Measurements from ENCODE around the gene SRP68. TPM values are rescaled to one million over a fixed set of nuclear protein-coding genes. Genes with fewer than 3 reads are reported as not detected.

The SRP68 gene
- total and polyA plus RNA-seq, 2 donors from 2014 or later = 52.7 to 68.1 TPM

DNA sequence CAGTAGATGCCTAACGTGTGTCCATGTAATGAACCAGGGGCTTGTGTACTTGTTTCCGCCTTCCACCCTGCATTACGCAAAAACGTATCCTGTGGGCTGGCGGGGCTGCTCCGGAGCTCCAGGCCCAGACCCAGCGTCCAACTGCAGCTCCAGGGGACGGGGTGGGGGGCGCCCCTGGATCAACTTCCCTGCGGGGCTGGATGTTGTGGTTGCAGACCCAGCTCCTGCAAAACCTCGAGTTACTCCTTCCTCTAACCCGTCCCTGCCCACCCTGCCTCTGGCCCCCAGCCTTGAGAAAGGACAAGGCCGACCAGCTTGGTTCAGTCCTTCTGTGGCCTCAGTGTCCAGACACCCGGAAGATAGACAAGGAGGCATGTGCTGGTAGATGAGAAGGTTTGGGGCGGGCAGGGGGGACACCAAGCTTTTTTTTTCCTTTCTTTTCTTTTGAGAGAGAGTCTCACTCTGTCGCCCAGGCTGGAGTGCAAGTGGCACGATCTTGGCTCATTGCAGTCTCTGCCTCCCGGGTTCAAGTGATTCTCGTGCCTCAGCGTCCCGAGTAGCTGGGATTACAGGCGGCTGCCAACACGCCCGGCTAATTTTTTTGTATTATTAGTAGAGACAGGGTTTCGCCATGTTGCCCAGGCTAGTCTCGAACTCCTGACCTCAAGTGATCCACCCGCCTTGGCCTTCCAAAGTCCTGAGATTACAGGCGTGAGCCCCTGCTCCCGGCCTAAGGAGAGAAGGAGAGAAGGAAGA lies 32.0 kb upstream of the SRP68 start:
- no peak for FAIRE-seq
- H3K9ac ChIP-seq (ENCODE audit: low read length in 3 of 3) = peak overlapping the region; percentile 0 to 79 (median 6)
- no peak for DNase-seq
- peak overlapping the region; percentile 43 to 77 for H3K27ac ChIP-seq (ENCODE audit: low read depth in 2 of 2, low read length in 2 of 2)
- H3K4me1 ChIP-seq (ENCODE audit: control insufficient read depth in 2 of 3, insufficient read depth in 2 of 3, low read depth in 1 of 3, low read length in 3 of 3) = peaks cover 0 to 11% (median 0%) of the 10 kb centered on the region in 3 donors
- intact Hi-C loops (cut with DNase I) = no loop called here
- no peaks in the 10 kb centered on the region for H3K27me3 ChIP-seq (ENCODE audit: control insufficient read depth, insufficient read depth, low read length)
- peak overlapping the region; percentile 75 to 96 (median 95) for H3K4me3 ChIP-seq (ENCODE audit: low read length in 3 of 3)
- TF ChIP-seq, protein P1, sequence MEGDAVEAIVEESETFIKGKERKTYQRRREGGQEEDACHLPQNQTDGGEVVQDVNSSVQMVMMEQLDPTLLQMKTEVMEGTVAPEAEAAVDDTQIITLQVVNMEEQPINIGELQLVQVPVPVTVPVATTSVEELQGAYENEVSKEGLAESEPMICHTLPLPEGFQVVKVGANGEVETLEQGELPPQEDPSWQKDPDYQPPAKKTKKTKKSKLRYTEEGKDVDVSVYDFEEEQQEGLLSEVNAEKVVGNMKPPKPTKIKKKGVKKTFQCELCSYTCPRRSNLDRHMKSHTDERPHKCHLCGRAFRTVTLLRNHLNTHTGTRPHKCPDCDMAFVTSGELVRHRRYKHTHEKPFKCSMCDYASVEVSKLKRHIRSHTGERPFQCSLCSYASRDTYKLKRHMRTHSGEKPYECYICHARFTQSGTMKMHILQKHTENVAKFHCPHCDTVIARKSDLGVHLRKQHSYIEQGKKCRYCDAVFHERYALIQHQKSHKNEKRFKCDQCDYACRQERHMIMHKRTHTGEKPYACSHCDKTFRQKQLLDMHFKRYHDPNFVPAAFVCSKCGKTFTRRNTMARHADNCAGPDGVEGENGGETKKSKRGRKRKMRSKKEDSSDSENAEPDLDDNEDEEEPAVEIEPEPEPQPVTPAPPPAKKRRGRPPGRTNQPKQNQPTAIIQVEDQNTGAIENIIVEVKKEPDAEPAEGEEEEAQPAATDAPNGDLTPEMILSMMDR (IDR thresholded peaks at IDR 0.05; ENCODE audit: borderline replicate concordance, extremely low read depth, insufficient read depth) = no peak
- no peaks in the 10 kb centered on the region for H3K9me3 ChIP-seq (ENCODE audit: control insufficient read depth in 2 of 3, insufficient read depth in 1 of 3, low read length in 3 of 3)
- H3K36me3 ChIP-seq (ENCODE audit: control insufficient read depth in 2 of 3, insufficient read depth in 3 of 3, low read length in 3 of 3) = peaks cover 3 to 10% (median 5%) of the 10 kb centered on the region in 3 donors

DNA sequence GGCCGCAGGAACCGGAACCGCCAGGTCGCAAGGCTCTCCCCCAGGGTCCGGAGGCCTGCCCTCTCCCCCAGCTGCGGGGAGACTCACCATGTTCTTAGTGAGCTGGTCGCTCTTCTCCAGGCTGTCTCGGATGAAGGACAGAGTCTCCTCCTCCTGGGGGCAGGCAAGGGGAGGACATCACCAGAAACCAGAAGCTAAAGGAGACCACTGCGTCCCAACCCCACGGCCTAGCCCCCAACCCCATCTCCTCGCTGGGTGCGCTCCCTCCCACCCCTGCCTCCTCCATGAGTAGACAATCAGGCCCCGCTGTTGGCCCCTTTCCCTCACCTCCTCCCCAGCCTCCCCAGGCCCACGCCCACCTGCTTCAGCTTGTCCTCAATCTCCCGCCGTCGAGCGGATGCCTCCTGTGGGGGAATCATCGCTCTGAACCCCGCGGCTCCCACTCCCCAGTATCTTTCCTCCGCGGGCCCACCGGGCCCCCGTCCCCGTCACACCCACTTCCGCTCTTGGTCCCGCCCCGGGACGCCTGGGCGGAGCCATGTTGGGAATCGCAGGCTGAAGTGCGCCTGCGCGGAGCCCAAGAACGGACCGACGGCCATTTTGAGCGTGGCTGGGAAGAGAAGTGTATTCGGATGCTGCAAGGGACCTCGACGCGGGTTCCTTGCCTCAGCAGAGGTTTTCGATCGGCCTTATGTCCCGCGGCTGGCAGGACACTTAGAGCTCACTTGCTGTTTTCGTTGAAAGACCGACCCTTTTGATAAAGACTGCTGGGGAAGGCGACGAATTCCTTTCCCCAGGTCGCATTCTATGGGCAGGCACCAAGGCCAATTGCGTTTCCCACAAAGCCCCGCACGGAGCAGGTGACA lies 31.2 kb upstream of the SRP68 start, which contains the start of gene EXOC7:
Gene EXOC7 (minus strand): TSS at position 514 of the 866 bp plus-strand sequence. CDS start 95 bp downstream, at position 419.
- Histone ChIP-seq H3K4me3 (ENCODE audit: low read length in 3 of 3) (peak within 1 kb of the TSS; percentile 75 to 96 (median 95)), H3K9me3 (ENCODE audit: control insufficient read depth in 2 of 3, insufficient read depth in 1 of 3, low read length in 3 of 3) (no peaks in the 10 kb centered on the region), H3K27ac (ENCODE audit: low read depth in 2 of 2, low read length in 2 of 2) (peak within 1 kb of the TSS; percentile 56 to 77), H3K27me3 (ENCODE audit: control insufficient read depth, insufficient read depth, low read length) (no peaks in the 10 kb centered on the region), H3K9ac (ENCODE audit: low read length in 3 of 3) (peak within 1 kb of the TSS; percentile 58 to 84 (median 79)), H3K36me3 (ENCODE audit: control insufficient read depth in 2 of 3, insufficient read depth in 3 of 3, low read length in 3 of 3) (peaks cover 3 to 11% (median 5%) of the 10 kb centered on the region in 3 donors), H3K4me1 (ENCODE audit: control insufficient read depth in 2 of 3, insufficient read depth in 2 of 3, low read depth in 1 of 3, low read length in 3 of 3) (peaks cover 0 to 11% (median 0%) of the 10 kb centered on the region in 3 donors)
- TF ChIP-seq, protein P1 (IDR thresholded peaks at IDR 0.05; ENCODE audit: borderline replicate concordance, extremely low read depth, insufficient read depth) = no peak
- DNase-seq (peak; percentile 93 to 99 (median 97)), FAIRE-seq (no peak)
- intact Hi-C loops (cut with DNase I) = no loop called here

DNA sequence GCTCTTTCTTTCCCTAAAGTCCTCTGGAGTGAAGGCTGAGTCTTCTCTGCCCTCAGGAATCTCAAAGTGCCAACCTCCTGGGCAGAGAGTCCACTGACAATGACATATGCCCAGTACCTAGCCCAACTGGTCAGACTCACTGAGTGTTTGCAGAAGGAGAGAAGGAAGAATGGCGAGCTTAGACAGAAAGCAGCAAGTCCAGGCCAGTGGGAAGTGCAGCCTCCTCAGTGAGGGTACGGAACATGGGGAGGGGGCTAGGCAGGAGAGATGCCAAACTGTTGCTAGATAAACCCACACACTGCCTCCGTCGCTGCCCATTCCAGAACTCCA lies 30.6 kb upstream of the SRP68 start:
- H3K9me3 ChIP-seq (ENCODE audit: control insufficient read depth in 2 of 3, insufficient read depth in 1 of 3, low read length in 3 of 3) = no peaks in the 10 kb centered on the region
- no peak for FAIRE-seq
- peak overlapping the region; percentile 58 to 84 (median 79) for H3K9ac ChIP-seq (ENCODE audit: low read length in 3 of 3)
- peak overlapping the region; percentile 75 to 96 (median 95) for H3K4me3 ChIP-seq (ENCODE audit: low read length in 3 of 3)
- peaks cover 3 to 14% (median 5%) of the 10 kb centered on the region in 3 donors for H3K36me3 ChIP-seq (ENCODE audit: control insufficient read depth in 2 of 3, insufficient read depth in 3 of 3, low read length in 3 of 3)
- no peaks in the 10 kb centered on the region for H3K27me3 ChIP-seq (ENCODE audit: control insufficient read depth, insufficient read depth, low read length)
- peak in 1 of 5 donors; percentile 21 for DNase-seq
- intact Hi-C loops (cut with DNase I) = no loop called here
- TF ChIP-seq, protein P1 (IDR thresholded peaks at IDR 0.05; ENCODE audit: borderline replicate concordance, extremely low read depth, insufficient read depth) = no peak
- peaks cover 0 to 11% (median 0%) of the 10 kb centered on the region in 3 donors for H3K4me1 ChIP-seq (ENCODE audit: control insufficient read depth in 2 of 3, insufficient read depth in 2 of 3, low read depth in 1 of 3, low read length in 3 of 3)
- H3K27ac ChIP-seq (ENCODE audit: low read depth in 2 of 2, low read length in 2 of 2) = no peak overlapping the region
